DND-41 (cell line): ENCODE measurements around the gene ARID5A.

Source experiments
- ATAC-seq: fragments of 200-7000 bp; cut with Tn5 transposase; 3 replicates; pipeline ENCODE4 v1.9.1; 2021; ENCODE audit warnings: low read depth; ENCODE audit not compliant: insufficient read depth
- DNase-seq: peaks from one replicate; pipeline ENCODE4 v3.0.0-alpha.2; 2020
- H2AFZ ChIP-seq: 2 replicates; pipeline ENCODE4 v1.6.0; 2012; ENCODE audit warnings: low read depth, low read length
- H3K27ac ChIP-seq: 2 replicates; pipeline ENCODE4 v1.5.1; 2012; ENCODE audit warnings: low read length, inconsistent platforms
- H3K27me3 ChIP-seq: fragments of 200-600 bp; sonication (generic); 2 replicates; pipeline ENCODE4 v1.6.0; 2012; ENCODE audit warnings: low read length, mild to moderate bottlenecking, inconsistent platforms; ENCODE audit not compliant: insufficient read depth, poor library complexity
- H3K36me3 ChIP-seq: 2 replicates; pipeline ENCODE4 v1.5.1; 2012; ENCODE audit warnings: low read length, inconsistent platforms; ENCODE audit not compliant: insufficient read depth
- H3K4me1 ChIP-seq: 2 replicates; pipeline ENCODE4 v1.5.1; 2012; ENCODE audit warnings: mild to moderate bottlenecking, low read length; ENCODE audit not compliant: insufficient read depth
- H3K4me2 ChIP-seq: 2 replicates; pipeline ENCODE4 v1.6.0; 2012; ENCODE audit warnings: mild to moderate bottlenecking, moderate library complexity, low read length, inconsistent platforms; ENCODE audit not compliant: insufficient read depth
- H3K4me3 ChIP-seq, 2 experiments: fragments of 200-600 bp in 1 of 2; shearing (Covaris generic) in 1 of 2; 2 replicates each; pipeline ENCODE4 v1.5.1; 2012 to 2016; ENCODE audit warnings: inconsistent platforms in 2 of 2, low read length in 2 of 2, mild to moderate bottlenecking in 2 of 2, low read depth in 1 of 2, moderate library complexity in 1 of 2
- H3K79me2 ChIP-seq: 2 replicates; pipeline ENCODE4 v1.6.0; 2012; ENCODE audit warnings: low read length, inconsistent platforms; ENCODE audit not compliant: insufficient read depth
- H3K9ac ChIP-seq: 2 replicates; pipeline ENCODE4 v1.6.0; 2012; ENCODE audit warnings: low read depth, mild to moderate bottlenecking, inconsistent platforms, low read length, moderate library complexity
- H3K9me3 ChIP-seq: 2 replicates; pipeline ENCODE4 v1.5.1; 2012; ENCODE audit warnings: low read length, moderate library complexity, mild to moderate bottlenecking, inconsistent platforms; ENCODE audit not compliant: insufficient read depth, severe bottlenecking
- H4K20me1 ChIP-seq: 2 replicates; pipeline ENCODE4 v1.6.0; 2012; ENCODE audit warnings: low read length; ENCODE audit not compliant: insufficient read depth
- CTCF ChIP-seq: IDR thresholded peaks from 2 replicates; pipeline ENCODE4 v1.5.1; 2012; ENCODE audit warnings: borderline replicate concordance, low read length, moderate library complexity, mild to moderate bottlenecking; ENCODE audit not compliant: poor library complexity, severe bottlenecking; ENCODE audit errors: extremely low read depth
- EZH2 ChIP-seq: IDR thresholded peaks from 3 replicates; pipeline ENCODE4 v1.6.1; 2012; ENCODE audit warnings: borderline replicate concordance, low read depth, mild to moderate bottlenecking, moderate library complexity, low read length, inconsistent platforms; ENCODE audit not compliant: severe bottlenecking

Gene ARID5A

GRCh38 chr2:96502891-96503636 lies 33.5 kb upstream of the ARID5A start:
- no peak for TF ChIP-seq CTCF
- no peak for TF ChIP-seq EZH2
- Histone ChIP-seq H3K27me3 (no peaks in the 10 kb centered on the region), H3K9me3 (no peaks in the 10 kb centered on the region), H3K36me3 (no peaks in the 10 kb centered on the region), H4K20me1 (no peaks in the 10 kb centered on the region; the same call in none of the 2 replicates), H3K9ac (no peak overlapping the region), H3K4me1 (peaks cover 5% of the 10 kb centered on the region), H3K27ac (no peak overlapping the region), H3K4me2 (no peak overlapping the region), H2AFZ (no peak overlapping the region), H3K79me2 (no peaks in the 10 kb centered on the region), H3K4me3 (no peak overlapping the region)
- no peak for ATAC-seq
- no peak for DNase-seq

- no peak for DNase-seq
- Histone ChIP-seq H3K27me3 (no peaks in the 10 kb centered on the region), H3K27ac (no peak overlapping the region), H3K4me2 (no peak overlapping the region), H3K9me3 (no peaks in the 10 kb centered on the region), H3K36me3 (no peaks in the 10 kb centered on the region), H3K4me1 (peaks cover 8% of the 10 kb centered on the region), H3K9ac (no peak overlapping the region), H3K79me2 (no peaks in the 10 kb centered on the region), H4K20me1 (no peaks in the 10 kb centered on the region; the same call in none of the 2 replicates), H2AFZ (no peak overlapping the region), H3K4me3 (no peak overlapping the region)
- ATAC-seq, result no peak
- TF ChIP-seq EZH2 (no peak), CTCF (no peak)
These were observed 32.8 kb upstream of the ARID5A start for GRCh38 chr2:96503637-96504243.

- Histone ChIP-seq H3K4me1 (peaks cover 8% of the 10 kb centered on the region), H3K27ac (no peak within 1 kb of the TSS), H2AFZ (no peak within 1 kb of the TSS), H3K9ac (no peak within 1 kb of the TSS), H3K36me3 (no peaks in the 10 kb centered on the region), H3K4me3 (no peak within 1 kb of the TSS), H4K20me1 (no peaks in the 10 kb centered on the region; the same call in none of the 2 replicates), H3K79me2 (no peaks in the 10 kb centered on the region), H3K27me3 (no peaks in the 10 kb centered on the region), H3K4me2 (no peak within 1 kb of the TSS), H3K9me3 (no peaks in the 10 kb centered on the region)
- DNase-seq (no peak), ATAC-seq (no peak)
- TF ChIP-seq EZH2, result no peak
- no peak for TF ChIP-seq CTCF
These were observed 31.2 kb upstream of the ARID5A start, which contains the start of gene NEURL3 for GRCh38 chr2:96505231-96505889. Gene NEURL3 (minus strand): TSS chr2:96505357. CDS start chr2:96505286, 71 bp downstream.
